Myometrial cell (primary cell): ENCODE measurements around the gene GPRC5C. TPM values are rescaled to one million over a fixed set of nuclear protein-coding genes. Genes with fewer than 3 reads are reported as not detected.

Experiments used
- total RNA-seq: library from RNA; depleted of rRNA; stranded (reverse); fragments of >200 nt; gene quantifications from 2 replicates; pipeline ENCODE4 v1.2.3, GENCODE V29; 2015

Gene GPRC5C
- under 0.01 TPM in 1 of 2 replicates, not detected in the other for total RNA-seq

GRCh38 chr17:74431568-74432423, at the start of gene GPRC5C:
Gene GPRC5C (plus strand): TSS chr17:74432088. CDS start chr17:74439777, 7,689 bp downstream.

GRCh38 chr17:74466111-74466827, 34.4 kb downstream of the GPRC5C start, which contains the start of gene CD300A:
Gene CD300A (plus strand): TSS chr17:74466634. CDS start chr17:74466704, 70 bp downstream.

Other genes starting within 250 kb of the GPRC5C start
- 334 and 372 TPM in 2 replicates for gene RPL38, start 228.4 kb upstream of the GPRC5C start, total RNA-seq
- gene TTYH2, start 218.5 kb upstream of the GPRC5C start, total RNA-seq, result 2.3 and 11.8 TPM in 2 replicates
- not detected in 2 replicates for gene DNAI2, start 157.9 kb upstream of the GPRC5C start, total RNA-seq
- gene KIF19, start 105.9 kb upstream of the GPRC5C start, total RNA-seq, result not detected in 2 replicates
- not detected in 2 replicates for gene BTBD17, start 70.2 kb upstream of the GPRC5C start, total RNA-seq
- not detected in 2 replicates for gene GPR142, start 64.6 kb upstream of the GPRC5C start, total RNA-seq
- not detected in 2 replicates for gene CD300A, start 34.5 kb downstream of the GPRC5C start, total RNA-seq
- gene CD300LB, start 99.4 kb downstream of the GPRC5C start, total RNA-seq, result not detected in 2 replicates
- gene CD300C, start 114.0 kb downstream of the GPRC5C start, total RNA-seq, result not detected in 2 replicates
- not detected in 2 replicates for gene CD300H, start 135.4 kb downstream of the GPRC5C start, total RNA-seq
- gene CD300LD, start 160.2 kb downstream of the GPRC5C start, total RNA-seq, result not detected in 2 replicates
- gene CD300E, start 191.7 kb downstream of the GPRC5C start, total RNA-seq, result not detected in 2 replicates